ENCODE measurements around the gene MCF2L2.

DNA sequence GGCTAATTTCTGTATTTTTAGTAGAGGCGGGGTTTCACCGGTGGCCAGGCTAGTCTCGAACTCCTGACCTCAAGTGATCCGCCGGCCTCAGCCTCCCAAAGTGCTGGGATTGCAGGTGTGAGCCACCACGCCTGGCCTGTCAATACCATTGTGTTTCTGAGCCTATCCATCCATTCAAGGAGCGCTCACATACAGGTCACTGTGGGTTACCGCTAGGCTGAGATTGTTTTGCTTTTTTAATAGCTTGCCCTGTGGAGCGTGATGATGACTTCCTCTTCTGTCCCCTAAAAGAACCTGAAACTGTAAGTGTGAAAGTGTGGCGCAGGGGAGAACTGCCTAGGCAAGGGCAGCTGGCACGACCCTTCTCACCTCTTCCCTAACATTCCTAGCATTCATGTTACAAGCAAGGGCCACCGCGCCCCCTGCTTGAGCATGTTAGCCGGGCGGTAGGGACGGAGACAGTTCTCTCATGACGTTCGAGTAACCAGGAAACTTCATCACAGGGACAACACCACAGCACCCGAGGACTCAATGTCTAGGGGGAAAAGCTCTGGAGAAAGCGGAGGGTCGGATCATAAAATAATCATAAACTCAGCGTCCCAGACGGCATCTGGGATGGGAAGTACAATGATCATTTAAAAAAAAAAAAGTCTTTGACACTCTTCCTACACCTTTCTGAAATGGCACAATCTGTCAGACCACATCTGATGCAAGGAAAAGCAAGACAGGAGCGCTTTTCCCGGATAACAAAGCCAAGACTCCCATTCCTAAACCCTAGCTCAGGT lies 266.7 kb downstream of the MCF2L2 start:
- TF ChIP-seq, protein P1, sequence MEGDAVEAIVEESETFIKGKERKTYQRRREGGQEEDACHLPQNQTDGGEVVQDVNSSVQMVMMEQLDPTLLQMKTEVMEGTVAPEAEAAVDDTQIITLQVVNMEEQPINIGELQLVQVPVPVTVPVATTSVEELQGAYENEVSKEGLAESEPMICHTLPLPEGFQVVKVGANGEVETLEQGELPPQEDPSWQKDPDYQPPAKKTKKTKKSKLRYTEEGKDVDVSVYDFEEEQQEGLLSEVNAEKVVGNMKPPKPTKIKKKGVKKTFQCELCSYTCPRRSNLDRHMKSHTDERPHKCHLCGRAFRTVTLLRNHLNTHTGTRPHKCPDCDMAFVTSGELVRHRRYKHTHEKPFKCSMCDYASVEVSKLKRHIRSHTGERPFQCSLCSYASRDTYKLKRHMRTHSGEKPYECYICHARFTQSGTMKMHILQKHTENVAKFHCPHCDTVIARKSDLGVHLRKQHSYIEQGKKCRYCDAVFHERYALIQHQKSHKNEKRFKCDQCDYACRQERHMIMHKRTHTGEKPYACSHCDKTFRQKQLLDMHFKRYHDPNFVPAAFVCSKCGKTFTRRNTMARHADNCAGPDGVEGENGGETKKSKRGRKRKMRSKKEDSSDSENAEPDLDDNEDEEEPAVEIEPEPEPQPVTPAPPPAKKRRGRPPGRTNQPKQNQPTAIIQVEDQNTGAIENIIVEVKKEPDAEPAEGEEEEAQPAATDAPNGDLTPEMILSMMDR (IDR thresholded peaks at IDR 0.05; ENCODE audit: extremely low read depth in 1 of 2, insufficient read depth in 1 of 2, low read depth in 1 of 2, low read length in 2 of 2): no peak
- TF ChIP-seq POLR2A (IDR thresholded peaks at IDR 0.05; ENCODE audit: low read depth, low read length) (no peak), JUN (IDR thresholded peaks at IDR 0.05; ENCODE audit: borderline replicate concordance, insufficient read depth, insufficient read length, low read depth) (no peak)
